ENCODE measurements around the gene CALN1.

DNA sequence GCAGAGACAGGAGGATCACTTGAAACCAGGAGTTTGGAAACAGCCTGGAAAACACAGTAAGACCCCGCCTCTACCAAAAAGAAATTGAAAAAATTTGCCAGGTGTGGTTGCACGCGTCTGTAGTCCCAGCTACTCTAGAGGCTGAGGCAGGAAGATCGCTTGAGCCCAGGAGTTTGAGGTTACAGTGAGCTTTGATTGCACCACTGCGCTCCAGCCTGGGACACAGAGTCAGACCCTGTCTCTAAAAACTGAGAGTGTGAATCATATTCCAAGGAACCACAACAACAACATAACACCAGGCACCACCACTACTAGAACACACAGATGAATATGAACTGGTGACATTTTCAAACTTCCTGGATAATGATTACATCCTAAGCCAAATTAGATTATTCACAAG lies 324.2 kb downstream of the CALN1 start:
- TF ChIP-seq, protein P1, sequence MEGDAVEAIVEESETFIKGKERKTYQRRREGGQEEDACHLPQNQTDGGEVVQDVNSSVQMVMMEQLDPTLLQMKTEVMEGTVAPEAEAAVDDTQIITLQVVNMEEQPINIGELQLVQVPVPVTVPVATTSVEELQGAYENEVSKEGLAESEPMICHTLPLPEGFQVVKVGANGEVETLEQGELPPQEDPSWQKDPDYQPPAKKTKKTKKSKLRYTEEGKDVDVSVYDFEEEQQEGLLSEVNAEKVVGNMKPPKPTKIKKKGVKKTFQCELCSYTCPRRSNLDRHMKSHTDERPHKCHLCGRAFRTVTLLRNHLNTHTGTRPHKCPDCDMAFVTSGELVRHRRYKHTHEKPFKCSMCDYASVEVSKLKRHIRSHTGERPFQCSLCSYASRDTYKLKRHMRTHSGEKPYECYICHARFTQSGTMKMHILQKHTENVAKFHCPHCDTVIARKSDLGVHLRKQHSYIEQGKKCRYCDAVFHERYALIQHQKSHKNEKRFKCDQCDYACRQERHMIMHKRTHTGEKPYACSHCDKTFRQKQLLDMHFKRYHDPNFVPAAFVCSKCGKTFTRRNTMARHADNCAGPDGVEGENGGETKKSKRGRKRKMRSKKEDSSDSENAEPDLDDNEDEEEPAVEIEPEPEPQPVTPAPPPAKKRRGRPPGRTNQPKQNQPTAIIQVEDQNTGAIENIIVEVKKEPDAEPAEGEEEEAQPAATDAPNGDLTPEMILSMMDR (conservative IDR thresholded peaks at IDR 0.05): no peak
- TF ChIP-seq ZFX (IDR thresholded peaks at IDR 0.05): no peak
